ENCODE measurements around the gene RALGPS1. TPM values are rescaled to one million over a fixed set of nuclear protein-coding genes. Genes with fewer than 3 reads are reported as not detected.

The RALGPS1 gene
- total and polyA plus RNA-seq, 2 donors (not counting 1 experiment from before 2014, with no cell fraction given) = 19.7 to 39.9 TPM

DNA sequence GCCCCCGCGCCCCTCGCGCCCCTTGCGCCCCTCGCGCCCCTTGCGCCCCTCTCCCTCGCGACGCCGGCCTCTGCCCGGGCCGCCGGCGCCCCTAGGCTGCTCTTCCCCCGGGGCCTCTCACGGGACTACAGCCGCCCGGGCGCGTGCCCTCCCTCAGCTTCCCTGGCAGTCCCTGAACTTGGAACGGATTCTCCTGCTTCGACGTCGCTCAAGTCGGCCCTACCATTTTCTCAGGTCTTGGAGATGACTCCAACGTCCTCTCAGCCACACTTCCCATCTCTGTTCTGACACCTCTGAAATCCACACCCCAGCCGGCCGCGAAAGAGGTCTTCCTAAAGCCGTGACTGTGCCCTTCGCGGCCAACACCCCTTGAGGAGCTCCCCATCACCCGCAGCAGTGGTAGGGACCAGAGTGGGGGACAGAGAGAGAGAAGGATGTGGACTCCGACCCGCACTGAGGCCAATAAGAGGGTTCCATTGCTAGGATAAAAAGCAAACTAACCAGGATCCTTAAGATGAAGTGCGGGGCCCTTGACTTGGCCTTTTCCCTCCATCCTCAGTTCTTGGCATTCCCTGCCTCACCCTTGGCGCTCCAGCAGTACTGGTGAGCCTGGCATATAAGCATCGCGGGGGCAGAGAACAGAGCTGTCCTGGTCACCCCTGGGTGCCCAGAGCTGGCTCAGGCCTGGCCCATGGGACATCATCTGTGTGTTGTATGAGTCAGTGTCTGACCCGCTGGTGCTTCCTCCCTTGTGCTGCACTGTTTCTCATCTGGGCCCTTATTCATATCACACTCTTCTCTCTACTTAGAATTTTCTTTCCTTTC is 311.4 kb downstream of the RALGPS1 start:
- 23% methylated on average over 37 of the region's 42 CpGs for WGBS (ENCODE audit: insufficient coverage)
- TF ChIP-seq, protein P1, sequence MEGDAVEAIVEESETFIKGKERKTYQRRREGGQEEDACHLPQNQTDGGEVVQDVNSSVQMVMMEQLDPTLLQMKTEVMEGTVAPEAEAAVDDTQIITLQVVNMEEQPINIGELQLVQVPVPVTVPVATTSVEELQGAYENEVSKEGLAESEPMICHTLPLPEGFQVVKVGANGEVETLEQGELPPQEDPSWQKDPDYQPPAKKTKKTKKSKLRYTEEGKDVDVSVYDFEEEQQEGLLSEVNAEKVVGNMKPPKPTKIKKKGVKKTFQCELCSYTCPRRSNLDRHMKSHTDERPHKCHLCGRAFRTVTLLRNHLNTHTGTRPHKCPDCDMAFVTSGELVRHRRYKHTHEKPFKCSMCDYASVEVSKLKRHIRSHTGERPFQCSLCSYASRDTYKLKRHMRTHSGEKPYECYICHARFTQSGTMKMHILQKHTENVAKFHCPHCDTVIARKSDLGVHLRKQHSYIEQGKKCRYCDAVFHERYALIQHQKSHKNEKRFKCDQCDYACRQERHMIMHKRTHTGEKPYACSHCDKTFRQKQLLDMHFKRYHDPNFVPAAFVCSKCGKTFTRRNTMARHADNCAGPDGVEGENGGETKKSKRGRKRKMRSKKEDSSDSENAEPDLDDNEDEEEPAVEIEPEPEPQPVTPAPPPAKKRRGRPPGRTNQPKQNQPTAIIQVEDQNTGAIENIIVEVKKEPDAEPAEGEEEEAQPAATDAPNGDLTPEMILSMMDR (IDR thresholded peaks at IDR 0.05) = no peak
- no peak for TF ChIP-seq EZH2 (IDR thresholded peaks at IDR 0.05; ENCODE audit: borderline replicate concordance, insufficient read depth, low read depth, low read length, poor library complexity, severe bottlenecking)
- Mint-ChIP-seq H3K9me3 (ENCODE audit: insufficient read depth) (no peaks in the 10 kb centered on the region), H3K4me1 (peaks cover 40% of the 10 kb centered on the region), H3K27ac (peak overlapping the region; percentile 89), H3K4me3 (peak overlapping the region; percentile 88), H3K27me3 (peaks cover 4% of the 10 kb centered on the region)
- Histone ChIP-seq H3K27ac (ENCODE audit: low read length in 2 of 2) (no peak overlapping the region), H3K9ac (ENCODE audit: low read length) (peak overlapping the region; percentile 75), H3K36me3 (replicated peaks in 1 of 2; ENCODE audit: control extremely low read depth in 1 of 2, control insufficient read depth in 1 of 2, extremely low read depth in 1 of 2, insufficient read depth in 2 of 2, low read length in 1 of 2) (no peaks in the 10 kb centered on the region), H3K4me2 (replicated peaks; ENCODE audit: low read depth, low read length, poor library complexity, severe bottlenecking) (peak overlapping the region; percentile 100), H3K4me1 (ENCODE audit: control insufficient read depth in 2 of 2, insufficient read depth in 2 of 2, low read length in 2 of 2) (peaks cover 21 to 33% of the 10 kb centered on the region in 2 donors), H3K4me3 (ENCODE audit: control extremely low read depth in 1 of 5, extremely low read depth in 1 of 5, insufficient read depth in 1 of 5, low read depth in 2 of 5, low read length in 4 of 5) (peak overlapping the region in 4 of 5 experiments; percentile 45 to 80 (median 66)), H3K79me2 (ENCODE audit: control insufficient read depth, insufficient read depth, low read length) (no peaks in the 10 kb centered on the region), H3K9me3 (ENCODE audit: control extremely low read depth in 1 of 3, control insufficient read depth in 2 of 3, insufficient read depth in 1 of 3, low read length in 2 of 3) (peaks cover 0 to 3% (median 0%) of the 10 kb centered on the region in 3 donors), H3K27me3 (replicated peaks in 1 of 4; ENCODE audit: control extremely low read depth in 1 of 4, control insufficient read depth in 3 of 4, insufficient read depth in 4 of 4, low read length in 3 of 4) (peaks cover 0 to 9% (median 3%) of the 10 kb centered on the region in 4 experiments), H2AFZ (ENCODE audit: insufficient read depth, low read depth, low read length, poor library complexity, severe bottlenecking) (peak overlapping the region; percentile 93), H4K20me1 (ENCODE audit: control insufficient read depth, insufficient read depth, low read length, poor library complexity, severe bottlenecking) (no peaks in the 10 kb centered on the region)
- DNase-seq (no peak), ATAC-seq (ENCODE audit: low read depth) (no peak)
- CTCF ChIA-PET = interaction anchor here (1.0 to 5.1 kb wide), 4 partner anchors 10 to 18 kb away, joined by 3 to 30 read pairs (median 12); no protein-coding TSS in a partner anchor
- intact Hi-C loops (cut with micrococcal nuclease) = loop anchor here (1.0 to 2.0 kb wide), 5 partner anchors 19 to 691 kb away; partner anchors contain the start of genes ST6GALNAC4, TTC16 and ZNF79
- POLR2A ChIA-PET = interaction anchor here (0.8 to 3.0 kb wide), 2 partner anchors 19 to 171 kb away, joined by 3 to 19 read pairs; partner anchors contain the start of gene SLC2A8

Measured in B cell (primary cell).